Chondrocyte (in vitro differentiated cells): ENCODE results near the gene NAA60. TPM values are rescaled to one million over a fixed set of nuclear protein-coding genes. Genes with fewer than 3 reads are reported as not detected.
"Not testable (repeated sequence)": the region's sequence is repeated elsewhere in the genome, so short reads cannot be mapped to it uniquely, and the experiment has no call there.

ENCODE experiments used
- DNase-seq: peaks from one replicate; pipeline ENCODE4 v3.0.0; 2021; ENCODE audit warnings: mixed read lengths, low spot score
- H3K27ac Mint-ChIP-seq: one replicate; pipeline ENCODE4 v1.8.0; 2021; ENCODE audit warnings: mild to moderate bottlenecking, moderate library complexity, mixed read lengths; ENCODE audit not compliant: unreplicated experiment
- H3K27me3 Mint-ChIP-seq: 2 replicates; pipeline ENCODE4 v1.8.0; 2021; ENCODE audit warnings: low read depth, mixed read lengths
- H3K36me3 Mint-ChIP-seq: 2 replicates; pipeline ENCODE4 v1.8.0; 2021; ENCODE audit warnings: low read depth, mixed read lengths
- H3K4me1 Mint-ChIP-seq: 2 replicates; pipeline ENCODE4 v1.8.0; 2021; ENCODE audit warnings: low read depth, mild to moderate bottlenecking, mixed read lengths
- H3K4me3 Mint-ChIP-seq: one replicate; pipeline ENCODE4 v1.8.0; 2021; ENCODE audit warnings: mild to moderate bottlenecking, moderate library complexity, mixed read lengths; ENCODE audit not compliant: unreplicated experiment
- H3K9me3 Mint-ChIP-seq: 2 replicates; pipeline ENCODE4 v1.8.0; 2021; ENCODE audit warnings: low read depth, mixed read lengths
- total RNA-seq: library from RNA; stranded (reverse); gene quantifications from 3 replicates; pipeline ENCODE4 v1.2.1, GENCODE V29; 2021
- TF ChIP-seq, protein P1 (sequence below): fragments of 200-600 bp; sonication (generic); IDR thresholded peaks from 2 replicates; pipeline ENCODE4 v1.5.0; 2021; ENCODE audit warnings: antibody characterized with exemption, mild to moderate bottlenecking, moderate library complexity

NAA60 gene
- total RNA-seq, 1 donor from 2014 or later: 47.2 TPM

GRCh38 chr16:3474136-3474779 lies 30.8 kb downstream of the NAA60 start:
- TF ChIP-seq, protein P1, sequence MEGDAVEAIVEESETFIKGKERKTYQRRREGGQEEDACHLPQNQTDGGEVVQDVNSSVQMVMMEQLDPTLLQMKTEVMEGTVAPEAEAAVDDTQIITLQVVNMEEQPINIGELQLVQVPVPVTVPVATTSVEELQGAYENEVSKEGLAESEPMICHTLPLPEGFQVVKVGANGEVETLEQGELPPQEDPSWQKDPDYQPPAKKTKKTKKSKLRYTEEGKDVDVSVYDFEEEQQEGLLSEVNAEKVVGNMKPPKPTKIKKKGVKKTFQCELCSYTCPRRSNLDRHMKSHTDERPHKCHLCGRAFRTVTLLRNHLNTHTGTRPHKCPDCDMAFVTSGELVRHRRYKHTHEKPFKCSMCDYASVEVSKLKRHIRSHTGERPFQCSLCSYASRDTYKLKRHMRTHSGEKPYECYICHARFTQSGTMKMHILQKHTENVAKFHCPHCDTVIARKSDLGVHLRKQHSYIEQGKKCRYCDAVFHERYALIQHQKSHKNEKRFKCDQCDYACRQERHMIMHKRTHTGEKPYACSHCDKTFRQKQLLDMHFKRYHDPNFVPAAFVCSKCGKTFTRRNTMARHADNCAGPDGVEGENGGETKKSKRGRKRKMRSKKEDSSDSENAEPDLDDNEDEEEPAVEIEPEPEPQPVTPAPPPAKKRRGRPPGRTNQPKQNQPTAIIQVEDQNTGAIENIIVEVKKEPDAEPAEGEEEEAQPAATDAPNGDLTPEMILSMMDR: no peak
- DNase-seq: no peak
- Mint-ChIP-seq H3K4me1 (peaks cover 5% of the 10 kb centered on the region), H3K9me3 (no peaks in the 10 kb centered on the region), H3K27me3 (no peaks in the 10 kb centered on the region), H3K36me3 (peaks cover under 1% of the 10 kb centered on the region), H3K27ac (no peak overlapping the region), H3K4me3 (no peak overlapping the region)

DNA sequence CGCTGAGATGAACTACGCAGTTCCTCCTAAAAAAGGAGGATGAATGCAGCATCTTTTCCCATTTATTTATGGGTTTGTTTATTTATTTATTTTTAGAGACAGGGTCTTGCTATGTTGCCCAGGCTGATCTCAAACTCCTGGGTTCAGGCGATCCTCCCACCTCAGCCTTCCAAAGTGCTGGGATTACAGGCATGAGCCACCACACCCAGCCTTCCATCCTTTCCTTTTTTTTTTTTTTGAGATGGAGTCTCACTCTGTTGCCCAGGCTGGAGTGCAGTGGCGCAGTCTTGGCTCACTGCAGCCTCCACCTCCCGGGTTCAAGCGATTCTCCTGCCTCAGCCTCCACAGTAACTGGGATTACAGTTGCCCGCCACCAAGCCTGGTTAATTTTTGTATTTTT lies 31.4 kb downstream of the NAA60 start:
- H3K27me3 Mint-ChIP-seq, H3K36me3 Mint-ChIP-seq, H3K4me1 Mint-ChIP-seq, DNase-seq, H3K4me3 Mint-ChIP-seq, H3K9me3 Mint-ChIP-seq, H3K27ac Mint-ChIP-seq: not testable (repeated sequence)

DNA sequence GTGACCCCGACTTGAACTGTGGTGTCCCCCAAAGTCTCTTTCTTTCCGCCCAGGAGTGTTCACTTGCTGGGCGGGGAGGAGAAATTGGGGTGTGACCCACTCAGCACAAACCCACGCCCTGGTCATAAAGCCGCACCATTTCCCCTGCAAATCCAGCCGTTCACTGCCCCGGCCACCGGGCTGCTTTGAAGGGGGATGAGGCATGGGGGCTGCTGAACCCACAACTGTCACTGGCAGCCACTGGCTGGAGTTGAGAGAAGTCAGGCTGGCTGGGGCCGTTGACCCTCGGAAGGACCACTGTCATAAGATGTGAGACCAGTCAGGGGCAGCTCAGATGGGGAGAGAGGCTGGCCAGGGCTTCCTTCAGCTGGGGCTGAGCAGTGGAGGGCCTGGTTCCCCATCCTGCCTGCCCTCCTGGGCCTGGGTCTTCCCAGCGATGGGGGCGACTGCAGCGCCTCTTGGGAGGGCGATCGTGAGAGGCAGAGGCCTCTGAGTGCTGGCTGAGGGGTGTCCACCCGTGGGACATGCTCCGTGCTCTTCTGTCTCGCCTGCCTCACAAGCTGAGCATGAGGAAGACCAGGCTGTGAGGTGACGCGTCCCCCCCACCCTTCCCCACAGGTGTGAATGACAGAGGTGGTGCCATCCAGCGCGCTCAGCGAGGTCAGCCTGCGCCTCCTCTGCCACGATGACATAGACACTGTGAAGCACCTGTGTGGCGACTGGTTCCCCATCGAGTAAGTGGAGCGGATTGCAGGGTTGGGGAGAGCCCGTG lies 32.3 kb downstream of the NAA60 start:
- peaks cover 5% of the 10 kb centered on the region for H3K36me3 Mint-ChIP-seq
- H3K4me1 Mint-ChIP-seq: peaks cover 6% of the 10 kb centered on the region
- no peaks in the 10 kb centered on the region for H3K9me3 Mint-ChIP-seq
- no peaks in the 10 kb centered on the region for H3K27me3 Mint-ChIP-seq
- DNase-seq: no peak
- no peak overlapping the region for H3K4me3 Mint-ChIP-seq
- H3K27ac Mint-ChIP-seq: no peak overlapping the region
- TF ChIP-seq, protein P1: no peak

- peaks cover 8% of the 10 kb centered on the region for H3K36me3 Mint-ChIP-seq
- no peaks in the 10 kb centered on the region for H3K9me3 Mint-ChIP-seq
- no peak for DNase-seq
- no peak overlapping the region for H3K27ac Mint-ChIP-seq
- TF ChIP-seq, protein P1: no peak
- peaks cover 12% of the 10 kb centered on the region for H3K4me1 Mint-ChIP-seq
- H3K4me3 Mint-ChIP-seq: no peak overlapping the region
- no peaks in the 10 kb centered on the region for H3K27me3 Mint-ChIP-seq
These were observed 32.9 kb downstream of the NAA60 start for GRCh38 chr16:3476409-3476808.

GRCh38 chr16:3478242-3478925 lies 34.9 kb downstream of the NAA60 start:
- no peak for DNase-seq
- no peaks in the 10 kb centered on the region for H3K9me3 Mint-ChIP-seq
- no peaks in the 10 kb centered on the region for H3K27me3 Mint-ChIP-seq

More at GRCh38 chr16:3478242-3478925, 34.9 kb downstream of the NAA60 start:
- Mint-ChIP-seq H3K4me1 (peaks cover 12% of the 10 kb centered on the region), H3K36me3 (peaks cover 21% of the 10 kb centered on the region), H3K4me3 (no peak overlapping the region), H3K27ac (no peak overlapping the region)
- TF ChIP-seq, protein P1: no peak
